ENCODE data around the gene BRD4. TPM values are rescaled to one million over a fixed set of nuclear protein-coding genes. Genes with fewer than 3 reads are reported as not detected.

BRD4 gene
- total RNA-seq, 1 donor from 2014 or later: 152 TPM

DNA sequence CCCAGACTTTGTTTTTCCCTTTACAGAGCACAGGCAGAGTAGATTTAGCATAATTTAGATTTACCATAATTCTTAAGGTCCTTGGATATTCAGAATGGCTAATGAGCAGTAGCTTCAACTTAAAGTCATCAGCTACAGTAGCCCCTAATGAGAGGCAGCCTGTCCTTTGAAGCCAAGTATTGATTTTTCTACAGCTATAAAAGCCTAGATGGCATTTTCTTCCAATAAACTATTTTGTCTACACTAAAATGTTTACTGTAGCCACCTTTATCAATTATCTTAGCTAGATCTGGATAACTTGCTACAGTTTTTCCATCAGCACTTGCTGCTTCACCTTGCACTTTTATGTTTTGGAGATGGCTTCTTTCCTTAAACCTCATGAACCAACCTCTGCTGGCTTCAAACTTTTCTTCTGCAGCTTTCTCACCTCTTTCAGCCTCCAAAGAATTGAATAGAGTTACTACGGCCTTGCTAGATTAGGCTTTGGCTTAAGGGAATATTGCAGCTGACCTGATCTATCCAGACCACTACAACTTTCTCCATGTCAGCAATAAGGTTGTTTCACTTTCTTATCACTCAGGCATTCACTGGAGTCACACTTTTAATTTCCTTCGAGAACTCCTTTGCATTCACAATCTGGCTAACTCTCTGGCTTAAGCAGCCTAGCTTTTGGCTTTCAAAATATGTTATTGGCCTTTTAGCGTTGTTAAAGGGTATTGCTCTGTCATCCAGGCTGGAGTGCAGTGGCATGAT lies 26.6 kb downstream of the BRD4 start:
- peaks cover 2% of the 10 kb centered on the region for H3K9me3 Mint-ChIP-seq
- H3K27me3 Mint-ChIP-seq (ENCODE audit: low read depth): no peaks in the 10 kb centered on the region
- no peak overlapping the region for H3K4me3 Mint-ChIP-seq
- TF ChIP-seq, protein P1, sequence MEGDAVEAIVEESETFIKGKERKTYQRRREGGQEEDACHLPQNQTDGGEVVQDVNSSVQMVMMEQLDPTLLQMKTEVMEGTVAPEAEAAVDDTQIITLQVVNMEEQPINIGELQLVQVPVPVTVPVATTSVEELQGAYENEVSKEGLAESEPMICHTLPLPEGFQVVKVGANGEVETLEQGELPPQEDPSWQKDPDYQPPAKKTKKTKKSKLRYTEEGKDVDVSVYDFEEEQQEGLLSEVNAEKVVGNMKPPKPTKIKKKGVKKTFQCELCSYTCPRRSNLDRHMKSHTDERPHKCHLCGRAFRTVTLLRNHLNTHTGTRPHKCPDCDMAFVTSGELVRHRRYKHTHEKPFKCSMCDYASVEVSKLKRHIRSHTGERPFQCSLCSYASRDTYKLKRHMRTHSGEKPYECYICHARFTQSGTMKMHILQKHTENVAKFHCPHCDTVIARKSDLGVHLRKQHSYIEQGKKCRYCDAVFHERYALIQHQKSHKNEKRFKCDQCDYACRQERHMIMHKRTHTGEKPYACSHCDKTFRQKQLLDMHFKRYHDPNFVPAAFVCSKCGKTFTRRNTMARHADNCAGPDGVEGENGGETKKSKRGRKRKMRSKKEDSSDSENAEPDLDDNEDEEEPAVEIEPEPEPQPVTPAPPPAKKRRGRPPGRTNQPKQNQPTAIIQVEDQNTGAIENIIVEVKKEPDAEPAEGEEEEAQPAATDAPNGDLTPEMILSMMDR (conservative IDR thresholded peaks at IDR 0.05): no peak
- peaks cover 7% of the 10 kb centered on the region for H3K36me3 Mint-ChIP-seq (ENCODE audit: low read depth)
- no peak overlapping the region for H3K27ac Mint-ChIP-seq (ENCODE audit: unreplicated experiment)
- DNase-seq (ENCODE audit: low read depth, low spot score): no peak
- peaks cover 37% of the 10 kb centered on the region for H3K4me1 Mint-ChIP-seq

DNA sequence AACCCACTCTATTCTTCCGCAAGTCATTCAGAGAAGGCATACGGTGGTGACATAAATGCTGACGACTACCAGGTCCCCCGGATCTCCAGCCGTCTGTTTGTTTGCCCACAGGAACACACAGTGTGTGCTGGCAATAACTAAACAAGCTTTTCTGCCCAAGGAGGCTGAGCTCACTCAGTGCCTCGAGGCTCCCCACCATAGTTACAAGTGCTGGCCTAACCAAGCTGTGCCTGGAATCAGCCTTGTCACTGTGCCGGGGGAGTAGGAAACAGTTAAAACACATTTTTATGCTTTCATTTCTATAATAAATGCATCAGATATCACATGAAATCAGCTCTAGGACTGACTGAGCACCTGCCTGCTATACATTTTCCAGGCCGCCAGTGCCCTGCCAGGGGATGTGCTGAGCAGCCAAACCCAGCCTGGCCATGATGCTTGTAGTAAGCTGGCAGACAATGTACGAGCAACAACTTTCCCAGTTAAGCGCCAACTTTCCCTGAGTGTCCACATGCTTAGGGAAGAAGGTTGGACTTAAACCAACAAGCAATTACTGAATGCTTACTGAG lies 28.1 kb downstream of the BRD4 start:
- Mint-ChIP-seq H3K4me1 (peaks cover 40% of the 10 kb centered on the region), H3K27ac (ENCODE audit: unreplicated experiment) (peak overlapping the region; percentile 69), H3K27me3 (ENCODE audit: low read depth) (no peaks in the 10 kb centered on the region)

DNA sequence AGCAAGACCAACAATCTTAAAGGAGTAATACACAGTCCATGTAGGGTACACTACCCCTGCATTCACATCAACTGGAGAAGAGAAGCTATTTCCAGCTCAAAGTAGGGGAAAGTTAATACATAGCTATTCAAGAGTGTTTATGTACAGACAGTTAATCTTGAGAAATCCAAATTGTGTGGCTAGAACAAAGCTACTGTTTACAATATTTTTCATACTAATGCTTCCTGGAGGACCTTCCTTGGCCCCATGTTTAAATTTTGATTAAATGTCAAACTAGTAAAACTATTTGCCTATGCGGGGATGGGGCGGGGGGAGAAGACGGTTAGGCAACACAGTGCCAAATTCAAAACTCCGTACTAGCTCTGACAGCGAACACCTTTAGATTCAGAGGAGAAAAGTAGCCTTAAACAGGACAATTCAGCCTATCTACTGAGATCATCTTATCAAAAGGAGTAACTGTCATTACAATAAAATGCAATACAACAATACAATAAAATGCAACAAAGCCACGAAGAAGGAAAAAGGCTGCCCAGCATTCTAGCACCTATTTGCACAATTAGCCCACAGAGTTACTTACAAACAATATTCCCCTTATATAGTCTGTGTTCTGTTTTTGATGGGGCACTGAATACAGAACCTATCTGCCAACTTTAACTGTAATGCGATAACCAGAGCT lies 29.1 kb downstream of the BRD4 start:
- Mint-ChIP-seq H3K9me3 (peaks cover 2% of the 10 kb centered on the region), H3K4me3 (no peak overlapping the region)
- TF ChIP-seq, protein P1 (conservative IDR thresholded peaks at IDR 0.05): no peak

More for the DNA sequence above, 28.1 kb downstream of the BRD4 start:
- H3K4me3 Mint-ChIP-seq: no peak overlapping the region
- H3K9me3 Mint-ChIP-seq: peaks cover 2% of the 10 kb centered on the region
- TF ChIP-seq, protein P1 (conservative IDR thresholded peaks at IDR 0.05): no peak
- peaks cover 7% of the 10 kb centered on the region for H3K36me3 Mint-ChIP-seq (ENCODE audit: low read depth)
- no peak for DNase-seq (ENCODE audit: low read depth, low spot score)

DNA sequence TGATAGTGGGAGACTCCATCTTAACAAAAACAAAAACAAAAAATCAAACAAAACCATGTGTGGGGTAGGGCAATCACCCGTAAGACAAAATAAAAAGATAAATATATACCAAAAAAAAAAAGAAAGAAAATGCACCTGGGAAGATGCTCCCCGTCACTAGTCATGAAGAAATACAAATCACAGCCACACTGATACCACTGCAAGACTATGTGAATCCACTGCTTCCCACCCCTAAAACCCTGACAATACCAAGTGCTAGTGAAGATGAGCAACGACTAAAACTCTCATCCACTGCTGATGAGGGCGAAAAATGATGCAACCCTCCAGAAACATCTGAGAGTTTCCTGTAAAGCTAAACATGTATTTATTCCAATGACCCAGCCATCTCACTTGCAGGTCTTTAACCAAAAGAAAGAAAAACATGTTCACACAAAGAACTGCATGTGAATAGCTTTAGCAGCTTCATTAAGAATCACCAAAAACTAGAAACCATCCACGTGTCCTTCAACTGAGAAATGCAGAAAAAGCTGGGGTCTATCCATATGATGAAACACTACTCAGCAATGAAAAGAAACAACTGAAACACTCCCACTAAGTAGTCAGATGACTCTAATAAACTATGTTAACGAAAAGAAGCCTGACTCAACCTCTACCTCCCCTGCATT lies 31.7 kb downstream of the BRD4 start:
- Mint-ChIP-seq H3K36me3 (ENCODE audit: low read depth) (peaks cover 5% of the 10 kb centered on the region), H3K4me3 (no peak overlapping the region), H3K9me3 (peaks cover 2% of the 10 kb centered on the region), H3K4me1 (peaks cover 65% of the 10 kb centered on the region), H3K27me3 (ENCODE audit: low read depth) (no peaks in the 10 kb centered on the region), H3K27ac (ENCODE audit: unreplicated experiment) (no peak overlapping the region)
- TF ChIP-seq, protein P1 (conservative IDR thresholded peaks at IDR 0.05): no peak
- DNase-seq (ENCODE audit: low read depth, low spot score): no peak

More for the DNA sequence above, 29.1 kb downstream of the BRD4 start:
- H3K27ac Mint-ChIP-seq (ENCODE audit: unreplicated experiment): no peak overlapping the region
- DNase-seq (ENCODE audit: low read depth, low spot score): no peak
- H3K4me1 Mint-ChIP-seq: peaks cover 48% of the 10 kb centered on the region
- no peaks in the 10 kb centered on the region for H3K27me3 Mint-ChIP-seq (ENCODE audit: low read depth)
- H3K36me3 Mint-ChIP-seq (ENCODE audit: low read depth): peaks cover 7% of the 10 kb centered on the region

DNA sequence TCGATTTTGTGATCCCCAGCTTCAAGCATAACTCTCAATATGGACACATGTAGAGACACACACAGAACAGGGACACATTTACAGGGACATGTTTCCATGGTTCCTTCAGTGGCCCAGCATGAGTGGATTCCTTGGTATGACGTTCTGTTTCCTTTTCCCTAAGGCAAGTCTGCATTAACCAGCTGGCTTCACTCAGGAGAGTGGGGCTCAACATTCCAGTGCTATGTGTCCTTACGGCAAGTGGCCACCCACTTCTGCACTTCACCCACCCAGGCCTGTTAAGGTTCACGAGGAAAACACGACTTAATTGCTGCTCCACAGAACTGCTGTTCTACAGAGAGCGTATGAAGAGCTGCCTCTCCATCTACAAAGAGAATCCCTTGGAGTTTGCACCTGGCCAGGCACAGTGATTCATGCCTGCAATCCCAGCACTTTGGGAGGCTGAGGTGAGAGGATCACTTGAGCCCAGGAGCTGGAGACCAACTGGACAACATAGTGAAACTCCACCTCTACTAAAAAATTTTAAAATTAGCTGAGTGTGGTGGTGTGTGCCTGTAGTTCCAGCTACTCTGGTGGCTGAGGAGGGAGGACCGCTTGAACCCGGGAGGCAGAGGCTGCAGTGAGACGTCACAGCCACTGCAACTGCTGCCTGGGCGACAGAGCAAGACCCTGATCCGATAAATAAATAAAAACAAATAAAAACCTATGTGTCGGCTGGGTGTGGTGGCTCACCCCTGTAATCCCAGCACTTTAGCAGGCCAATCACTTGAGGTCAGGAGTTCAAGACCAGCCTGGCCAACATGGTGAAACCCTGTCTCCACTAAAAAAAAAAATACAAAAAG lies 32.5 kb downstream of the BRD4 start:
- Mint-ChIP-seq H3K4me1 (peaks cover 71% of the 10 kb centered on the region), H3K4me3 (no peak overlapping the region), H3K36me3 (ENCODE audit: low read depth) (peaks cover 5% of the 10 kb centered on the region), H3K9me3 (peaks cover 2% of the 10 kb centered on the region), H3K27ac (ENCODE audit: unreplicated experiment) (no peak overlapping the region), H3K27me3 (ENCODE audit: low read depth) (no peaks in the 10 kb centered on the region)
- TF ChIP-seq, protein P1 (conservative IDR thresholded peaks at IDR 0.05): no peak
- DNase-seq (ENCODE audit: low read depth, low spot score): no peak
